HG03095 (cell line): ENCODE data around the gene NPAP1.
"Not testable (repeated sequence)": the region's sequence is repeated elsewhere in the genome, so short reads cannot be mapped to it uniquely, and the experiment has no call there.

Experiments
- ATAC-seq: cut with Tn5 transposase; IDR thresholded peaks from one replicate; pipeline ENCODE4 v1.9.1; 2021; ENCODE audit warnings: moderate library complexity; ENCODE audit not compliant: unreplicated experiment

Gene NPAP1, protein sequence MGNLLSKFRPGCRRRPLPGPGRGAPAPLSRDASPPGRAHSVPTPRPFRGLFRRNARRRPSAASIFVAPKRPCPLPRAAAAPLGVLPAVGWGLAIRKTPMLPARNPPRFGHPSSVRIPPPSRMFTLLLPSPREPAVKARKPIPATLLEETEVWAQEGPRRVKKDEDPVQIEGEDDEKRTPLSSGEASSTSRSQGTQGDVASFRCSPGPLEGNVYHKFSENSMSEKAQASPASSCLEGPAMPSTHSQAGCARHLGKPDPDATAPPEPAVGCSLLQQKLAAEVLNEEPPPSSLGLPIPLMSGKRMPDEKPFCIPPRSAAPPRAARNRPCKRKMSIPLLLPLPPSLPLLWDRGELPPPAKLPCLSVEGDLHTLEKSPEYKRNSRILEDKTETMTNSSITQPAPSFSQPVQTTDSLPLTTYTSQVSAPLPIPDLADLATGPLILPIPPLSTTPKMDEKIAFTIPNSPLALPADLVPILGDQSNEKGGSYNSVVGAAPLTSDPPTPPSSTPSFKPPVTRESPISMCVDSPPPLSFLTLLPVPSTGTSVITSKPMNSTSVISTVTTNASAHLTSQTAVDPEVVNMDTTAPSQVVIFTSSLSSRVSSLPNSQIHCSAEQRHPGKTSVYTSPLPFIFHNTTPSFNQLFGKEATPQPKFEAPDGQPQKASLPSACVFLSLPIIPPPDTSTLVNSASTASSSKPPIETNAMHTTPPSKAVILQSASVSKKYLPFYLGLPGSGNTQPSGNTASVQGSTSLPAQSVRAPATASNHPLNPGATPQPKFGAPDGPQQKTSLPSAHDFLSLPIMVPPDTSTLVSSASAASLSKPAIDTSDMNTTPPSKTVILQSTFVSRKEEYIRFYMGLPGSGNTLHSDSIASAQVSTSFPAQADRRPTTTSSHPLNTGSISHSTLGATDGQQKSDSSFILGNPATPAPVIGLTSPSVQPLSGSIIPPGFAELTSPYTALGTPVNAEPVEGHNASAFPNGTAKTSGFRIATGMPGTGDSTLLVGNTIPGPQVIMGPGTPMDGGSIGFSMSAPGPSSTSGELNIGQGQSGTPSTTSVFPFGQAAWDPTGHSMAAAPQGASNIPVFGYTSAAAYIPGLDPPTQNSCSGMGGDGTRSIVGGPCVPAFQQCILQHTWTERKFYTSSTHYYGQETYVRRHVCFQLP

DNA sequence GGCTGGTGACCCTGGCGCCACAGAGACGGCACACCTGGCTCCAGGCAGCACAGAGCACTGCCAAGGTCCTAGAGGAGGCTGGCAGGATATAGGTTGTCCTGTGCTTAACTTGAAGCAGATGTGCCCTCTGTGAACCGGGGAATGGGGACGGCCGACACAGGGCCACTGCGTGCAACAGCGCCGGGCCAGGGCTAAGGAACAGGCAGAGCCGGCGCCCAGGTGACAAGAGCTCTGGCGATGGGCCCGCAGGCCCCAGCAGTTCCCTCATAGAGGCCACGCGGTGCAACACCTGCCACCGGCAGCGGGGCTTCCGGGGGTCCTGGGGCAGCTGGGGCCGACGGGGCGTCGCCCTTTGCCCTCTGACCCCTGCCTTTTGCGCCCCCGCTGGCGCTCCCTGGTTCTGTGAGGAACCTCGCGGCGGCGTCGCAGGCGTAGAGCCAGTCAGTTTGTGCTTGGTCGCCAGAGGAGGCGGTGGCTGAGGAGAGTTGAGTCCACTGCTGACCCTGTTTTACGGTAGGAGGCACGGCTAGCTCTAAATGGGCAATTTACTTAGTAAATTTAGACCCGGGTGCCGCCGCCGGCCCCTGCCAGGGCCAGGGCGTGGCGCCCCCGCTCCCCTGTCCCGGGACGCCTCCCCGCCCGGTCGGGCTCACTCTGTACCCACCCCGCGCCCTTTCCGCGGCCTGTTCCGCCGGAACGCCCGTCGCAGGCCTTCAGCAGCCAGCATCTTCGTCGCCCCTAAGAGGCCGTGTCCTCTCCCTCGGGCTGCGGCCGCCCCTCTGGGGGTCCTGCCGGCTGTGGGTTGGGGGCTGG lies at the start of gene NPAP1:
Gene NPAP1 (plus strand): TSS at position 444 of the 813 bp plus-strand sequence. CDS start 93 bp downstream, at position 537.
- ATAC-seq, result no peak

DNA sequence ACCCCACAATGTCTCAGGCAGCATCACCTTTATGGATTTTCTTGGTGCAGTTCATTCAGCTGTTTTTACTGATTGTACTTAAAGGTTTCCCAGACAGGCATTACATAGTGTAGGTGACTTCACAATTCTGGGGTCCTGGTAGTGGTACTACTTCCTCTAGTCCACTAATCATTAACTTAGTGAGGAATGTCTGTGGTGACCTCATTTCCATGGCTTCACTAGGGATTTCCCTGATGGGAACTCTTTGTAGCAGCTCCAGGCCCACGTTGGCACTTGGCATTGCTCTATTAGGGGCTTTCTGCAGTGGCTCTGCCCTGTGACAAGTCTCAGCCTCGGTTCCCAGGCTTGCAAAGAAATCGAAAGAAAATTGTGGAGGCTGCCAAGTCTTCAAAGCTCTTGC lies 48.1 kb upstream of the NPAP1 start:
- ATAC-seq, result no peak

DNA sequence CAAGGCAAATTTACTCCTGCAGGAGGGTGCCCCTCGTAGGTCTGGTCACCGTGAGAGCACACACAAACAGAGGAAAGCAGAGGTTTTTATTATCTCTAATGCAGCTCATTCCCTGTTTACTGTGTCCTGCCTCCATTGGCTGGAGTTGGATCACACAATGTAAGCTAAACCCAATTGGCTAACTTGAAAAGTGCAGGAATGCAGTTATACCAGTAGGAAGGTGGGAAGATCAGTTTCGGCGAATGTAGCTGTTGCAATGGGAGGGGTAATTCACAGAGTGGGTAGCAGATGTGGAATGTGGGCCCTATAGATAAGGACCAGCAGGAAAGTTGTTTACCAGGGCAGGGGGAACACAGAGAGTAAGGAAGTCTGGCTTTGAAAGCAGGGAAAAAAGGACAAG lies 42.5 kb upstream of the NPAP1 start:
- ATAC-seq, result no peak

DNA sequence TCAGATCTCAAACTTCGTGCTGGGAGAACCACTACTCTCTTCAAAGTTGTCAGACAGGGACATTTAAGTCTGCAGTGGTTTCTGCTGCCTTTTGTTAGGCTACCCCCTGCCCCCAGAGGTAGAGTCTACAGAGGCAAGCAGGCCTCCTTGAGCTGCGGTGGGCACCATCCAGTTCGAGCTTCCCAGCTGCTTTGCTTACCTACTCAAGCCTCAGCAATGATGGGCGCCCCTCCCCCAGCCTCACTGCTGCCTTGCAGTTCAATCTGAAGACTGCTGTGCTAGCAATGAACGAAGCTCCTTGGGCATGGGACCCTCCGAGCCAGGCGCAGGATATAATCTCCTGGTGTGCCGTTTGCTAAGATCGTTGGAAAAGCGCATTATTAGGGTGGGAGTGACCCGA lies 36.2 kb upstream of the NPAP1 start:
- not testable (repeated sequence) for ATAC-seq

DNA sequence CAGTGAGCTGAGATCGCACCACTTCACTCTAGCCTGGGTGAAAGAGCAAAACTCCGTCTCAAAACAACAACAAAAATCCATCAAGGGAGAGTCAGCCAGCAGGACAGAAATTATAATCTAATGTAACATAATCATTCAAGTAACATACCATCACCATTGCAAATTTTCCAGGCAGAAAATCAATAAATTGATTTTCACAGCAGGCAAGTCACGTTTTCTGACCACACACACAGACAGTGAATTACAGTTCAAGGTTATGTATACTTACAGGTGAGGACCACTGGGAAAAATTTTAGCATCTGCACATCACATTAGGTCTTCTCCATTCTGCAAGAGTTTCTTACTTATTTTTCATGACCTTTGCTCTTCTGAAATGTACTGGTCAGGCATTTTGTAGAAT lies 29.9 kb upstream of the NPAP1 start:
- no peak for ATAC-seq

DNA sequence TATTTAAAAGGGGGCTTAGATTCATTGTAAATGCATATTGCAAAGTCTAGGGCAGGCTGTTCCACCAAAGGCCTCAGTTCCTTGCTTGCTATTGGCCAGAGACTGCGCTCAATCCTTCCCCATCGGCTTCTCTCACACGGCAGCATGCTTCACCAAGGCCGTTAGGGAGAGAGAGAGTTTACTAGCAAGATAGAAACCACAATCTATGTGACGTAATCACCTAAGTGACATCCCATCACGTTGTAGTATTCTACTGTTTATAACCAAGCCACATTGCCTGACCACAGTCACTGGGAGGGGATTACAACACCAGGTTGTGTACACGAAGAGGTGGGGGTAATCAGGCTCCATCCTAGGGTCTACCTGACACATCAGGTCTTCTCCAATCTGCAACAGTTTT lies 16.0 kb upstream of the NPAP1 start:
- no peak for ATAC-seq

DNA sequence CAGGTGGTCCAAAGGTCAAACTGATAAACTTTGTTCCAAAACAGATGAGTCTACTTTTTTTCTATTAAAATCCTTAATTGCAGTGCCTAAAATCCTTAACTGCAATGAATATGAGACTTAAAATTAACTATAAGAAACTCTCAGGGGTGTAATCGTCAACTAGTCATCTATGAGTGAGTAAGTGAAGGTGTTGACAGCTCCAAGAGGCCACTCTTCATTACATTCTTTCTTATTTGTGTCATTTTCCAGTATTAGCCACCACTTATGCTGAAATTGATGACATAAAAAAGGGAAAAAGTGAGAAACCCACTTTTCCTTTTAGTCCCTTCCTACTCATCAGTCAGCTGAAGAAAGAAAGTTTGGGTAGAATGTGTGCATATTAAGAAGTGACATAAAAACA lies 12.6 kb upstream of the NPAP1 start:
- no peak for ATAC-seq

DNA sequence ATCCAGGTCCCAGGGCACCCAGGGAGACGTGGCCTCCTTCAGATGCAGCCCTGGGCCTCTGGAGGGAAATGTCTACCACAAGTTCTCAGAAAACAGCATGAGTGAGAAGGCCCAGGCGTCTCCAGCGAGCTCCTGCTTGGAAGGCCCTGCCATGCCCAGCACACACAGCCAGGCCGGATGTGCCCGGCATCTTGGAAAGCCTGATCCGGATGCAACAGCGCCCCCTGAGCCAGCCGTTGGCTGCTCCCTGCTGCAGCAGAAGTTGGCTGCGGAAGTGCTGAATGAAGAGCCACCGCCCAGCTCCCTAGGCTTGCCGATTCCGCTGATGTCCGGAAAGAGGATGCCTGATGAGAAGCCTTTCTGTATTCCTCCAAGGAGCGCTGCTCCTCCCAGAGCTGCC lies 856 bp downstream of the NPAP1 start:
- ATAC-seq, result no peak

DNA sequence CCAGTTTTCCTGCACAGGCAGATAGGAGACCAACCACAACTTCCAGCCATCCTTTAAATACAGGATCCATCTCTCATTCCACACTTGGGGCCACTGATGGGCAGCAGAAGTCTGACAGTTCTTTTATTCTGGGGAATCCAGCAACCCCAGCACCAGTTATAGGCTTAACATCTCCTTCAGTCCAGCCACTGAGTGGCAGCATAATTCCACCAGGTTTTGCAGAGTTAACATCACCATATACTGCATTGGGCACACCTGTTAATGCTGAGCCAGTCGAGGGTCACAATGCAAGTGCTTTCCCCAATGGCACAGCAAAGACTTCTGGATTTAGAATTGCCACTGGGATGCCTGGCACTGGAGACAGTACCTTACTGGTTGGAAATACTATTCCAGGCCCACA lies 2.9 kb downstream of the NPAP1 start:
- ATAC-seq, result no peak

DNA sequence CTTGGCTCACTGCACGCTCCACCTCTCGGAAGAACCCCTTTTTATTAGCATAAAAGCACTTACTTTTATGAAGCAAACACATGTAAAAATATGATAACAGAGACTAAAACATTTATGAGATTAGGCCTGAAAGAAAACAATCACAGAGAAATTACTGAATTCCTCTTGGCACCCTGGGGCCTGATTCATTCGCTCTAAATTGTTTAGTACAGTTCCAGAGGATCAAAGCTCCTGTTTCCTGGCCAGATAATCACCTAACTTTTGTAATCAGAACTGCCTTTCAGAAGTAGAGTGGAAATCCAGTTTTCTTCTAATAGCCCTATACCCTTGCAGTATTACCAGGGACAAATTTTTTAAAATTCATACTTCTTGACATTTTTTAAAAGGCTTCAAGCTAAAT lies 6.4 kb downstream of the NPAP1 start:
- ATAC-seq, result no peak

DNA sequence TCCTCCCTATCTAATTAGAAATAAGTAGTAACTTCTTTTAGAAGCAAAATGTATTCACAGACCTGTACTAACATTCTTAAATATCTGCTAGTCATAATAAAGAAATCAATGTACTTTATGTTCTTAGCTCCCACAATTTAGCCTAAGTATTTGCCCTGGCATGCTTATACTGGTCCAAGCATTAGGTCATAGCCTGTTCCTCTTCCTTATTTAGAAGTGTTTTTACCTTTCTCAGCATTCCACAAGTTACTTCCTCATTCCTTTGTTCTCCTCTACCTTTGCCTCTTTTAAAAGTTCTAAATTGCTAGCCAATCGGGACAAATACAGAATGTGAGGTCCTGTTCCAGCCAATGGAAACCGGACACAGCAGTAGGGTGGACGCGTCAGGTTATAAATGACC lies 7.3 kb downstream of the NPAP1 start:
- not testable (repeated sequence) for ATAC-seq

DNA sequence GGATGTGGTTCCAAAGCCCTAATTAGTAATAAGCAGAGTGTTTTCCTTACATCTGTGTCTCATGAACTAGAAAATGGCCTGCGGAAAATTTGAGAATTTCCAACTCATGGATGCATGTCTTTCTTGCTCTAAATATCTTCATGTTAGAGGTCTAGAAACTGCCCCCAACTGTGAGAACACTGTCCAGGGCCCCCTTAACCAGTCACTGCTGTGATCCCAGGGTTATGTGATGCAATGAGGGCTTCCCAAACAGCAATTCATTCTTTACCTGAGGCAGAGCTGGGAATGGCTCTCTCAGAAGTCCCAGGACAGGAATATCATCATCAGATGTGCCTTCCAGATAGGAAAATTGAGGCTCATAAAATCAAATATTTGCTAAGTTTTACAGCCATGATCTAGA lies 8.2 kb downstream of the NPAP1 start:
- no peak for ATAC-seq

DNA sequence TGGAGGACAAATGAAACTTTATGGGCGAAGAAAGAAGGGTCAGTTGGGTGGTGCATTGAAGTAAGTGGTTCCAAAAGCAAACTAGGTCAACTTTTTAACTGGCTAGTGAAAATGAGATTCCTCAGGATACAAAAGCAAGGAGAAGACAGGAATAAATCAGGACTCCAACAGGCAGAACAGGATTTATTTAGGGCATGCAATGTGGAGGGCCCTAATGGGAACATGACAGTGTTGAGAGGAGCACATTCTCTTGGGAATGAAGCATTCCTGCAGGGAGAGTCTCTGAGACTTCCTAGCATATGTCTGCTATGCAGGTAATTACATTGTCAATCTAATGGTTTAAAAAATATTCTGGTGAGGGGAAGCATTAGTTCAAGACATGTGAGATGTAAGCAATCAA lies 8.7 kb downstream of the NPAP1 start:
- ATAC-seq, result no peak

DNA sequence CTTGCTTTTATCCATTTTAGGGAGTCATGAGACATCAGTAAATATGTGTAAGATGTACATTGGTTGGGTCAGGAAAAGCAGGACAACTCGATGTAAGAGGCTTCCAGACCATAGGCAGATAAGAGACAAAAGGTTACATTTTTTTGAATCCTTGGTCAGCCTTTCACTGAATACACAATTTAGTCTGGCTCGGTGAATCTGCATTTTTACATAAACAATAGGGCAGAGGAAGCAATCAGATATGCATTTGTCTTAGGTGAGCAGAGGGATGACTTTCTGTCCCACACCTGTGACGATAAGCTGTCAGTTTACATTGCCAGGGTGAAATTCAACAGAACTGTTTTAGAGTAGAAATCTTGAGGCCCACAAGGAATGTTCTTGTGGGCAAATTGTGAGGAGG lies 20.6 kb downstream of the NPAP1 start:
- no peak for ATAC-seq

DNA sequence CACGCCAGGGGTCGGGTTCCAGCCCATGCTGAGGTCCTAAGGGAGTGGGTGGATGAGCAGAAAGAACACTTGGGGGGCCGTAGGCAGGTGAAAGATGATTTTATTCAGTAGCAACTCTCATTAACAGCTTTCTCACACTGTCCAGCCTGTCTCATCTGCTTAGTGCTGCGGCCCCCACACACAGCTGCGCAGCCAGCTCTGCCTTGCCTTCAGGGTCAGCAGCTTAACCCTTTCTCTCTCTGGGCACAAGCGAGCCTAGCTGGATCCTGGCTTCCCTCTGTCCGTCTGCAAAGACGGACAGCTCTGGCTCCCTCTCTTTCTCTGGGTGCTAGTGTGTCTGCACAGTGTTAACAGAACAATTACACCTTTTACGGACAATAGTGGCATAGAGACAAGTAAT lies 21.3 kb downstream of the NPAP1 start:
- no peak for ATAC-seq

DNA sequence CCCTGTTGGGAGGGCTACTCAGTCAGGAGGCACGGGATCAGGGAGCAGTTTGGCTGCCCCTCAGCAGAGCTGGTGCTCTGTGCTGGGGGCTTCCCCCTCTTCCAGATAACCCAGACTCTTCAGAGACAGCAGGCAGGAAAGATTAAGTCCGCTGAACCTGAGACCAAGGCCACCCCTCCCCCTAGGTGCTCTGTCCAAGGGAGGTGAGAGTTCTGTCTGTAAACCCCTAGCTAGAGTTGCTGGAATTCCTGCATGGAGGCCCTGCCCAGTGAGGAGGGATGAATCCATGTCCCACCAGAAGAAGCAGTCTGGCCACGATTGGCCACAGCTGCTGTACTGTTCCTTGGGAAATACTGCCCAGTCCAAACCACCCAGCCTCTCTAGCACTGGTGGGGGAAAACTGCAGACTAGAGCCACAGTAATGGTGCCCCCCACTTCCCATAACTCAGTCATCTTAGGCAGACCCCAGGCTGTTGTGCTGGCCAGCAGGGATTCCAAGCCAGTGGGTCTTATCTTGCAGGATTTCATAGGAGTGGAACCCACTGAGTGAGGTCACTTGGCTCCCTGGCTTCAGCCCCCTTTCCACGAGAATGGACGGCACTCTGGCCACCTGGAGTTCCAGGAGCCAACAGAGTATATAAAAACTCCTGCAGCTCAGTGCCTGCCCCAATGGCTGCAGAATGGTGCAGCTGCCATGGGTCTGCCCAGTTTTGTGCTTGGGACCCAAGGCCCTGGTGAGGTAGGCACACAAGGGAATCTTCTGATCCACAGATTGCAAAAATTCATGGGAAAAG lies 42.9 kb downstream of the NPAP1 start:
- no peak for ATAC-seq

DNA sequence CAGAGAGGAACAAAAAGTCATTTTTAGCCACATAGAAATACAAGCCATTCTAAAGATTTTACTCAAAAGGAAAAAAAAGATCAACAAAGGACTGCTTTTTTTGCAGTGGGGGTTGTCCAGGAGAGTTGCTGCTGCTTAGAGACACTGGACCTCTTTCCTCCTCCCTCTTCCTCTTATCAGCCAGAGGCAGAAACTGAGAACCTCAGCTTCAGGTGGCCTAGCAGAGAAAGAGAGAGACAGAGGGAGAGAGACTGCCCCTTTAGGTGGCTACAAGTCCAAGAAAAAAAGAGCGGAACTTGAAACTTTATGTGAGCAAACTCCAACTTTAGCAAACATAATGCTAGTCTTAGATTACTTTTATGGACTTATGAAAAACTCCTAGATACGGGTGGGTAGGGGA lies 54.2 kb downstream of the NPAP1 start:
- ATAC-seq, result no peak
